Heart right ventricle (tissue), 16 donors: Measurements from ENCODE around the gene SKI. TPM values are rescaled to one million over a fixed set of nuclear protein-coding genes. Genes with fewer than 3 reads are reported as not detected.
"Not testable (repeated sequence)": the region's sequence is repeated elsewhere in the genome, so short reads cannot be mapped to it uniquely, and the experiment has no call there.

Experiments
- ATAC-seq, 8 donors: fragments of 200-7000 bp; cut with Tn5 transposase; one replicate each; pipeline ENCODE4 v1.9.1; 2020; ENCODE audit warnings: mild to moderate bottlenecking in 8 of 8, moderate library complexity in 8 of 8, moderate number of reproducible peaks in 1 of 8
- DNase-seq, 2 donors: peaks; one replicate each; pipeline ENCODE4 v3.0.0-alpha.2; 2020
- H3K27ac ChIP-seq, 10 donors: fragments of 200-600 bp; sonication (generic) in 2 of 10; one replicate each; pipeline versions ENCODE4 v1.5.0 to v1.8.0; 2020 to 2022; ENCODE audit warnings: mild to moderate bottlenecking in 3 of 10
- H3K27me3 ChIP-seq, 7 donors: fragments of 200-600 bp; one replicate each; pipeline ENCODE4 v1.8.0; 2021 to 2022; ENCODE audit warnings: mild to moderate bottlenecking in 2 of 7
- H3K36me3 ChIP-seq, 9 donors: fragments of 200-600 bp; sonication (generic) in 1 of 9; one replicate each; pipeline versions ENCODE4 v1.5.0 to v1.8.0; 2020 to 2022; ENCODE audit warnings: mild to moderate bottlenecking in 2 of 9
- H3K4me1 ChIP-seq, 9 donors: fragments of 200-600 bp; sonication (generic) in 1 of 9; one replicate each; pipeline versions ENCODE4 v1.5.0 to v1.8.0; 2020 to 2022; ENCODE audit warnings: mild to moderate bottlenecking in 4 of 9
- H3K4me3 ChIP-seq, 10 donors: fragments of 200-600 bp; sonication (generic) in 2 of 10; one replicate each; pipeline versions ENCODE4 v1.5.0 to v1.8.0; 2020 to 2022; ENCODE audit warnings: mild to moderate bottlenecking in 7 of 10, moderate library complexity in 2 of 10
- H3K9me3 ChIP-seq, 11 donors: fragments of 200-600 bp in 10 of 11; sonication (generic) in 2 of 11; one replicate each; pipeline versions ENCODE4 v1.5.0 to v1.8.0; 2013 to 2022; ENCODE audit warnings: mild to moderate bottlenecking in 2 of 11, control low read depth in 1 of 11, moderate library complexity in 1 of 11
- CTCF ChIP-seq, 9 donors: fragments of 200-600 bp; sonication (generic) in 2 of 9; IDR thresholded peaks; one replicate each; pipeline versions ENCODE4 v1.5.0 to v1.8.0; 2021 to 2022; ENCODE audit warnings: antibody characterized with exemption in 9 of 9, mild to moderate bottlenecking in 5 of 9, moderate library complexity in 1 of 9
- WGBS, 2 donors: extraction: QIAGEN DNeasy Blood & Tissue Kit; methylation state at CpG; one replicate each; pipeline ENCODE4 v1.1.7; 2013; ENCODE audit warnings: inconsistent platforms in 1 of 2; 5-methylcytosine and 5-hydroxymethylcytosine counted together
- intact Hi-C, 10 donors: fragments of 100-400 bp; cut with DNase I; formaldehyde crosslinking; loops; one replicate each; pipeline versions ENCODE4 v1.11.1 to v1.14.2; 2022
- polyA plus RNA-seq, 2 donors: library from polyadenylated mRNA; stranded (reverse); fragments of 200-250 nt; gene quantifications; one replicate each; pipeline ENCODE4 v1.2.3, GENCODE V29; 2013
- total RNA-seq, 10 donors: library from RNA; stranded (reverse); fragmentation: NEBNext Ultra II Directional in 3 of 10; extraction: Animal tissue kit (Norgen Biotek cat#: 25700) in 3 of 10; gene quantifications; one replicate each; pipeline versions ENCODE4 v1.2.1 to v1.2.4, GENCODE V29; 2021 to 2023
- donor health status: Arrhythmogenic right ventricular cardiomyopathy.
- donor health status: ischemic (EF 13 %, LVEDD 7.1; RV severe dilation, severe dysfunction).
- donor health status: healthy with polysubstance abuse.
- donor health status: DM: no; HTN: yes; CAD: no.
- donor health status: DM: no; HTN: no; CAD: no.
- donor health status: ischemic (EF 25% LVEDD 6.9; RV normal size, moderate dysfunction).
- donor health status: ischemic (EF 25% LVEDD 5.7; RV mildly dilated, moderate dysfunction).
- donor health status: healthy.
- donor health status: DM: yes; HTN: yes; CAD: no.
- donor health status: Ischemic cardiomyopathy.
- donor health status: ischemic (EF 35%, LVEDD 5.7; RV mildly dilated, moderate dysfunction).
- donor health status: nonischemic (EF 11% LVEDD 7.7; RV severe dilation, severe dysfunction).
- donor health status: DM: yes; HTN: yes; CAD: no.
- donor health status: PGD.
- donor health status: ischemic (EF 29% LVEDD 5.4; RV normal size, mild dysfunction).
- donor health status: nonischemic (EF 23%, LVEDD 6.1; RV moderate dilation, normal function).

The SKI gene
- total and polyA plus RNA-seq, 12 donors, result 13.8 to 50.9 (median 35.6) TPM

- Histone ChIP-seq H3K27me3 (peaks cover 0 to 25% (median 0%) of the 10 kb centered on the region in 7 donors), H3K27ac (peak overlapping the region in 1 of 10 donors; percentile 82), H3K36me3 (no peaks in the 10 kb centered on the region), H3K4me3 (no peak overlapping the region), H3K9me3 (peaks cover 0 to 3% (median 0%) of the 10 kb centered on the region in 11 donors), H3K4me1 (peaks cover 15 to 47% (median 31%) of the 10 kb centered on the region in 9 donors)
- no peak for ATAC-seq
- WGBS, 2 donors, result 87 to 90% methylated on average over 15 to 16 of the region's 16 CpGs
- intact Hi-C loops, result loop anchor here in 2 of 10 donors (5.0 to 10.0 kb wide), 2 partner anchors 51 to 59 kb away; no protein-coding TSS in a partner anchor
- TF ChIP-seq CTCF (IDR thresholded peaks at IDR 0.05), result no peak
- DNase-seq, result no peak
Measured at GRCh38 chr1:2323451-2323974, 95.4 kb downstream of the SKI start.

GRCh38 chr1:2324553-2325366 is 96.6 kb downstream of the SKI start:
- intact Hi-C loops, result loop anchor here in 3 of 10 donors (5.0 to 10.0 kb wide), 3 partner anchors 48 to 58 kb away; no protein-coding TSS in a partner anchor
- H3K4me1 ChIP-seq, result peaks cover 13 to 36% (median 28%) of the 10 kb centered on the region in 9 donors
- ATAC-seq, result no peak

DNA sequence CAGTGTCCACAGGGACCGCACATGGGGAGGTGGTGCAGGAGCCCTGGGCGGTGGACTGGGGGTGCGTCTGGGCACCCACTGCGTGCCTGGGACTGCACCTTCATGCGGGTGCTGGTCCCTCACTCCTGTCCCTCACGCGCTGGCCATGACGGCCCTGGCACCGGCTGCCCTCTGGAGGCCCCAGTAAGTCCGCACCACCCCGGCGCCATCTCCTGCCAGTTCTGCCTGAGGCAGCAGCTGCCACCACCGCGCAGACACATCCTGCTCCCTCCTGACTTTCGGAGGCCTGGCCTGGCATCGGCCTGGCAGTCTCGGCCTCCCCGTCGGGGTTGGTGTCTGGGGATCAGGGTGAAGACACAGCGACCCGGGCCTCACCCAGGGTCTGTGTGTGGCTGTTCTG is 98.4 kb downstream of the SKI start:
- intact Hi-C loops, result loop anchor here in 2 of 10 donors (5.0 to 10.0 kb wide), 2 partner anchors 46 to 48 kb away; no protein-coding TSS in a partner anchor
- Histone ChIP-seq H3K27me3 (peaks cover 0 to 15% (median 0%) of the 10 kb centered on the region in 7 donors), H3K9me3 (peaks cover 0 to 3% (median 0%) of the 10 kb centered on the region in 11 donors), H3K36me3 (no peaks in the 10 kb centered on the region), H3K4me3 (no peak overlapping the region), H3K4me1 (peaks cover 18 to 35% (median 23%) of the 10 kb centered on the region in 9 donors), H3K27ac (no peak overlapping the region)
- ATAC-seq, result no peak
- no peak for TF ChIP-seq CTCF (IDR thresholded peaks at IDR 0.05)
- DNase-seq, result no peak
- 89% methylated on average over 21 of the region's 21 CpGs for WGBS, 2 donors

More at GRCh38 chr1:2324553-2325366, 96.6 kb downstream of the SKI start:
- Histone ChIP-seq H3K4me3 (no peak overlapping the region), H3K9me3 (peaks cover 0 to 3% (median 0%) of the 10 kb centered on the region in 11 donors), H3K27me3 (peaks cover 0 to 25% (median 0%) of the 10 kb centered on the region in 7 donors), H3K36me3 (no peaks in the 10 kb centered on the region), H3K27ac (no peak overlapping the region)
- DNase-seq, result no peak
- 90 to 91% methylated on average over 18 of the region's 18 CpGs for WGBS, 2 donors
- TF ChIP-seq CTCF (IDR thresholded peaks at IDR 0.05), result no peak

DNA sequence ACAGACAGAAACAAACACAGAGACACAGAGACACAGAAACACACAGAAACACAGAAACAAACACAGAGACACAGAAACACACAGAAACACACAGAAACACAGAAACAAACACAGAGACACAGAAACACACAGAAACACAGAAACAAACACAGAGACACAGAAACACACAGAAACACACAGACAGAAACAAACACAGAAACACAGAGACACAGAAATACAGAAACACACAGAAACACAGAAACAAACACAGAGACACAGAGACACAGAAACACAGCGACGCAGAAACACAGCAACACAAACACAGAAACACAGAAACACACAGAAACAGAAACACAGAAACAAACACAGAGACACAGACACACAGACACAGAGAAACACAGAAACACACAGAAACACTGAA is 99.0 kb downstream of the SKI start:
- 92 to 97% methylated on average over 2 of the region's 2 CpGs for WGBS, 2 donors
- not testable (repeated sequence) for H3K9me3 ChIP-seq, H3K4me3 ChIP-seq, H3K36me3 ChIP-seq, DNase-seq, H3K27me3 ChIP-seq, ATAC-seq, H3K27ac ChIP-seq
- intact Hi-C loops, result loop anchor here in 2 of 10 donors (5.0 to 10.0 kb wide), 2 partner anchors 45 to 48 kb away; no protein-coding TSS in a partner anchor
- H3K4me1 ChIP-seq, result peaks cover 12 to 29% (median 16%) of the 10 kb centered on the region in 9 donors
